DND-41 (cell line): ENCODE results near the gene DOCK9.

Experiments used
- EZH2 ChIP-seq: IDR thresholded peaks from 3 replicates; pipeline ENCODE4 v1.6.1; 2012; ENCODE audit warnings: borderline replicate concordance, low read depth, mild to moderate bottlenecking, moderate library complexity, low read length, inconsistent platforms; ENCODE audit not compliant: severe bottlenecking
- TF ChIP-seq, protein P1 (sequence below): IDR thresholded peaks from 2 replicates; pipeline ENCODE4 v1.5.1; 2012; ENCODE audit warnings: borderline replicate concordance, low read length, moderate library complexity, mild to moderate bottlenecking; ENCODE audit not compliant: poor library complexity, severe bottlenecking; ENCODE audit errors: extremely low read depth

DNA sequence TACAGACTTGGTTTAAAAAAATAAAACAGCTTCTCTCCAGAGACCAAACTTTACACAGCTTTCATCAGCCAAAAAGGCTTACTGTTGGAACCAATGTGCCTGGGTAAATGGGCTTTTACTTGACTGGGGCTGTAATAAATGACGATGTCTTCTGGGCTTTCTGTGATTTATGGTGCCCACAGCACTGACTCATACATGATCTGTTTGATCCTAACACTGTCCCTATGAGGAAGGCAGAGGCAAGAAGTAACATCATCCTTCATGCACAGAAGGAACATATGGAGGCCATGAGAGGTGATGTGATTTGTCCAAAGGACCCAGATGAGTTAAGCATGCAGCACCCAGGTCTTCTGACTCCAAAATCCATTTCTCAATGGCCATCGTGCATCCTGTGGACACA is 77.4 kb downstream of the DOCK9 start:
- TF ChIP-seq, protein P1, sequence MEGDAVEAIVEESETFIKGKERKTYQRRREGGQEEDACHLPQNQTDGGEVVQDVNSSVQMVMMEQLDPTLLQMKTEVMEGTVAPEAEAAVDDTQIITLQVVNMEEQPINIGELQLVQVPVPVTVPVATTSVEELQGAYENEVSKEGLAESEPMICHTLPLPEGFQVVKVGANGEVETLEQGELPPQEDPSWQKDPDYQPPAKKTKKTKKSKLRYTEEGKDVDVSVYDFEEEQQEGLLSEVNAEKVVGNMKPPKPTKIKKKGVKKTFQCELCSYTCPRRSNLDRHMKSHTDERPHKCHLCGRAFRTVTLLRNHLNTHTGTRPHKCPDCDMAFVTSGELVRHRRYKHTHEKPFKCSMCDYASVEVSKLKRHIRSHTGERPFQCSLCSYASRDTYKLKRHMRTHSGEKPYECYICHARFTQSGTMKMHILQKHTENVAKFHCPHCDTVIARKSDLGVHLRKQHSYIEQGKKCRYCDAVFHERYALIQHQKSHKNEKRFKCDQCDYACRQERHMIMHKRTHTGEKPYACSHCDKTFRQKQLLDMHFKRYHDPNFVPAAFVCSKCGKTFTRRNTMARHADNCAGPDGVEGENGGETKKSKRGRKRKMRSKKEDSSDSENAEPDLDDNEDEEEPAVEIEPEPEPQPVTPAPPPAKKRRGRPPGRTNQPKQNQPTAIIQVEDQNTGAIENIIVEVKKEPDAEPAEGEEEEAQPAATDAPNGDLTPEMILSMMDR, result no peak
- TF ChIP-seq EZH2, result no peak
